Superior temporal gyrus (tissue), 1 donor: ENCODE results near the gene CLDN6.
"Not testable (repeated sequence)": the region's sequence is repeated elsewhere in the genome, so short reads cannot be mapped to it uniquely, and the experiment has no call there.

Experiments
- DNase-seq: peaks from one replicate; pipeline ENCODE4 v3.0.0-alpha.2; 2016; ENCODE audit errors: extremely low spot score

CLDN6 gene, protein sequence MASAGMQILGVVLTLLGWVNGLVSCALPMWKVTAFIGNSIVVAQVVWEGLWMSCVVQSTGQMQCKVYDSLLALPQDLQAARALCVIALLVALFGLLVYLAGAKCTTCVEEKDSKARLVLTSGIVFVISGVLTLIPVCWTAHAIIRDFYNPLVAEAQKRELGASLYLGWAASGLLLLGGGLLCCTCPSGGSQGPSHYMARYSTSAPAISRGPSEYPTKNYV

DNA sequence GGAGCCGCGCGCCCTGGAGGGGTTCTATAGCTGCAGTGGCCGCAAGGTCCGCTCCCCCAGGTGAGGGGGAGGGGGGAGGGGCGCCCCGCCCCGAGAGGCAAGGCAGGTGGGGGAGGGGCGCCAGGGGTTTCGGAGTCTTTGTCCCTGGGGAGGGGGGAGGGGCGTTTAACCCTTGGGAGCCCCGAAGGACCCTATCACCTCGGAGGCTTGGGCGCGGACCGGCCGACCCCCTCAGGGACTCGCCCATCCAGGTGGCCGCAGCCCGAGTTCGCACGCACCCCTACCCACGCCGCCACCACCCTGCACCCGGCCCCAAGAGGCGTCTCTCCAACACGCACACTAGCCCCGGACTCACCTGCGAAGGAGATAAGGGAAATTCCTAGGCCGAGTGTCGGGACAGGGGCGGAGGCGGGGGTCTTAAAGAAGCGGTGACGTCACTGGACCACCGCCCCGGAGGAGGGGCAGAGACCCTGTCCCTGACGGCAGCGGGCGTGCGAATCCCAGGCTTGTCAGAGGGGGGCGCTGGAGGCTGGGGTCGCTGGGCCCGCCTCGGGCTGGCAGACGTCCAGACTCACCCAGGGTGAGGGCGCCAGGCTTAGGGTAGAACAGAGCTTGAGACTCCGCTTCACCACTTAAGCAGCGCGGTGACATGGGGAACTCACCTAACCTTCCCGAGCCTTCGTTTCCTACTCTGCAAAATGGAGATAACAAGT lies at the start of gene CLDN6:
Gene CLDN6, minus strand, starts transcription at position 390 of the 713 bp plus-strand sequence. CDS start 2,162 bp downstream, outside the sequence.
- no peak for DNase-seq

DNA sequence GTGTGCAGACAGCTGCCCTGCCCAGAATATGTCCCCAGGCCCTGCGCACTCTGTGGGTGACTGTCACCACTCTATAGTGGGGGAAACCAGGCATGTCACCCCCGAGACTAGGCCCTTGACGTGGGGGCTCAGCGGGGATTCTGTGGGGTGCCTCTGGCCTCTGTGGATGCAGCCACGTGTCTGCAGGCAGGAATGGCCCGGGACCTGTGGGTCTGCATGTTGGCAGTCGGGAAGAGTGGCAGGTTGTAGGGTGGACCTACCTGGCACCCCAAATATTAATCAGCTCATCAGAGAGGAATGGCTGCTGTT lies 48.4 kb upstream of the CLDN6 start:
- no peak for DNase-seq

DNA sequence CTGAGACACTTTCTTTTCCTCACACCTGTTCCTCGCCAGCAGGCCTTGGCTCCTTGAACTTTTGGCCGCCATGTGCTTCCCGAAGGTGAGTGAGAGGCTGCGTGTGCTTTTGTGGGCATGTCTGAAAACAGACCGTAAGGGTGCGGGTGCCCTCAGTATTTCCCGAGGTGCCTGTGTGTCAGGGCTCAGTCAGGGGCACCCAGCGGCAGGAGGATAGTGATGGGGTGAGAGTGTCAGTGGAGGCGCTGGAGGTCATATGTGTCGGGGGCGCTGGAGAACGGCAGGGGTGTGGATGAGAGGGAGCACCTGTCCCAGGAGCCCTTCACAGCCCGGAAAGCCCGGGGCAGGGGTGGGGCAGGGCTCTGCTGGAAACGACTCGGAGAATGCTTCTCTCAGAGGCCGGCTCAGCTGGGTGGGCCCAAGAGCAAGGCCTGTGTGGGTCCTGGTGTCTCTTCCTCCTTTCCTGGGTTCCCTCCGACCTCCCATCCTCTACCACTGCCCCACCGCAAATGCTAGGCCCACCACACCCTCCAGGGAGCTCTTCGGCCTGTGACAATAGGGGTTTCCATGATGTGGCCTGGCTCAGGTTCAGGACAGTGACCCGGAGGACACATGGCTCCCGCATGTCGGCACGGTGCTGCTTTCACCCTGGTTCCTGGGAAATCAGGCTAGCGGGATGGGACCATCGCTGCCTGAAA lies 47.9 kb upstream of the CLDN6 start:
- no peak for DNase-seq

DNA sequence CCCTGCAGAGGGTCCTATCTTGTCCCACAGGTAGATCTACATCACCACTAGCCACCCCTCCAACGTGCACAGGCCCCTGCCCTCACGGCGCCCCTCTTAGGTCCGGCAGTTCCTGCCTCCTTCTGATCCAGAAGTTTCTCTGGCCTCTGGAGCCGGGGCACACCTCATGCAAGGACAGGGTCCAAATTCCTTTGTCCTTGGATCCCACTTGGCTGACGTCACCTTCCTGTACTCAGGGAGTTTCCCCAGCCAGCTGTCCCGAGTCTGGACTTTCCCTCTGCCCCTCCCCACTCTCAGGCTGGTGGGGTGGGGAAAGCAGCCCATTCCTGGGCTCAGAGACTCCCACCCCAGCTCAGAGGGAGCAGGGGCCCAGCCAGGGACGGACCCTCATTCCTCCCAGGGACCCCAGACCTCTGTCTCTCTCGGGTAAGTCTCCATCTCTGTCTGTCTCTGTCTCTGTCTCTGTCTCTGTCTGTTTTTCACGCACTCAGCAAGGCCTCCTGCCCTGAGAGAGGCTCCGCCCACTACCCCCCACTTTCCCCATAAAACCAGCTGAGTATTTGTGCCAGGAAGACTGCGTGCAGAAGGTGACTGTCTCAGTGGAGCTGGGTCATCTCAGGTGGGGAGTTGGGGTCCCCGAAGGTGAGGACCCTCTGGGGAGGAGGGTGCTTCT lies 47.2 kb upstream of the CLDN6 start, which contains the start of gene IL32:
Gene IL32, plus strand, starts transcription at position 572 of the 673 bp plus-strand sequence. CDS start 172 bp downstream, outside the sequence.
- DNase-seq = no peak

DNA sequence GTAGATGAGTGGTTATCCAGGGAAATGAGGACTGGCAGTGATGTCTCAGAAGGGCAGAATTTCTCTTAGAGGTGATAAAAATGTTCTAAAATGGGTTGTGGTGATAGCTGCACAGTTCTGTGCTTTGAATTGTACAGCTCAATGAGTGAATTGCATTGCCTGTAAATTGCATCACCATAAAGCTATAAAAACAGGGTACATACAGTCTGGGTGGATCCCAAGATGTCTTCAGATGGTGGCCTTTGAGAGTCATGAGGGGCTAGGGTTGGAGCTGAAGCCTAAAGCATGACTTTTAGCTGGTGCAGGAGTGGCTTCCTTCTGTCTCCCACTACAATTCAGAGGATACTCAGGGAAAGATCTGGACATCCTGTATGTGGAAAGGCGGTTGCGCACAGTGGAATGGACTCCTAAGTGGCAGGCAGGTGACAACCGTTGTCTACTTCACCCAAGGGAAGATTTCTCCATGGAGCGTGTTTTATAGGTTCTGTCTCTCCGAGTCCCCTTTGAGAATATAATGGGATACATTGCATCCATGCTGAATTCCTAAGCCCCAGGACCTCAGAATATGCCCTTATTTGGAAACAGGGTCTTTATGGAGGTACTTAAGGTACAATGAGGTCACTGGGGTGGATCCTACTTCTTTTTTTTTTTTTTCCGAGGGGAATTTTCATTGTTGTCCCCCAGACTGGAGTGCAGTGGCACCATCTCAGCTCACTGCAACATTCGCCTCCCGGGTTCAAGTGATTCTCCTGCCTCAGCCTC lies 45.8 kb upstream of the CLDN6 start:
- no peak for DNase-seq

DNA sequence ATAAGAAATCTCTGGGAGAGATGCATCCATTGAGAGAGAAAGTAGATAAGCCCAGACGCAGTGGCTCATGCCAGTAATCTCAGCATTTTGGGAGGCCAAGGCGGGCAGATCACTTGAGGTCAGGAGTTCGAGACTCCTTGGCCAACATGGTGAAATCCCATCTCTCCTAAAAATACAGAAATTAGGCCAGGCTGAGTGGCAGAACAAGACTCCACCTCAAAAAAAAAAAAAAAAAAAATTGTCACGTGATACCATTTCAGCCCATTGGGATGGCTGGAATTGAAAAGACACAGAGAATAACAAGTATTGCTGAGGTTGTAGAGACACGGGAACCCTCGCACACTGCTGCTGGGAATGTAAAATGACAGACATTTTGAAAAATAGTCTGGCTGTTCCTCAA lies 44.6 kb upstream of the CLDN6 start:
- no peak for DNase-seq

DNA sequence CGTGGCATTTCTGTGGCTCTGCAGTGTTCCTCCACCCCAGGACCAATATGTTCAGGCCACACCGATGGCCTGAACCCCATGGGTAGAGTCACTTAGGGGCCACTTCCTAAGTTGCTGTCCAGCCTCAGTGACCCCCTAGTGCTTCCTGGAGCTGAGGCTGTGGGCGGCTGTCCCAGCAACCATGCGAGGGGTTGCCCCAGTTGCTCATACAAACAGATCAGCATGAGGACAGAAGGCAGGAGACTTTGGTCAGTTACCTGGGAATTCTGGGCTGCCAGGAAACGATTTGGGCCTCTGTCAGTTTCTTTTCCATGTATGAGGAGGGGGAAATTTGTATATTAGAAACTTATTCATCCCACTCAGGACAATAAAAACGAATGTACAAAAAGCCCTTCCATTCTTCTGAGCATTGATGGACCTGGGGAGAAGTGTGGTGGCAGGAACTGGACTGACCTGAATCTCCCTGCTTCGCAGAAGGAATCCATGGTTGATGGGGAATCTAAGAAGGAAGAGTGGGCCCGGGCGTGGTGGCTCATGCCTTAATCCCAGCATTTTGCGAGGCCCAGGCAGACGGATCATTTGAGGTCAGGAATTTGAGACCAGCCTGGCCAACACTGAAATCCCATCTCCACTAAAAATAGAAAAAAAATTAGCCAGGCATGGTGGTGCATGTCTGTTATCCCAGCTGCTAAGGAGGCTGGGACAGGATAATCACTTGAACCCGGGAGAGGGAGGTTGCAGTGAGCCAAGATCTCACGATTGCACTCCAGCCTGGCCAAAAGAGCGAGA lies 42.5 kb upstream of the CLDN6 start:
- DNase-seq = no peak

DNA sequence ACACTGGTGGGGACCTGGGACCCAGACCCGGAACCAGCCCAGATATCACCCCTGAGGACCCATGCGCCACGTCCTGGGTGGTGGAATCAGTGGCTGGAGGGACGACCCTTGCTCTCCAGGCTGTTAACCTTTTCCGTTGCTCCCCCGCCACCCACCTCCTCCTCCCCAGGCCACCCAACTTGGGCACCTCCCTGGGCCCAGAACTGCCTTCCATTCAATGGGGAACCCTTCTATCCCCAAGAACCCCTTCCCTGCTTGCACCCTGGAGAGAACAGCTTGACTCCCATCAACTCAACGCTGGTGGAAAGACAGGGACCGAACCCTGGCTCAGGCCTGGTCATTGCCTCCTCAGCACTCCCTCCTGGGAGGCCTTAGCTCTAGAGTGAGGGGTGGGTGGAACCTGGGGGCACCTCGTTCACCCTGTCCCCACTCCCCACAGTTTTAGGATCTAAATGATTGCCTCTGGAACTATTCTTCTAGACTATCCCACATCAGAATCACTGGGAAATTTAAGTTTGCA lies 41.8 kb upstream of the CLDN6 start:
- DNase-seq = no peak

DNA sequence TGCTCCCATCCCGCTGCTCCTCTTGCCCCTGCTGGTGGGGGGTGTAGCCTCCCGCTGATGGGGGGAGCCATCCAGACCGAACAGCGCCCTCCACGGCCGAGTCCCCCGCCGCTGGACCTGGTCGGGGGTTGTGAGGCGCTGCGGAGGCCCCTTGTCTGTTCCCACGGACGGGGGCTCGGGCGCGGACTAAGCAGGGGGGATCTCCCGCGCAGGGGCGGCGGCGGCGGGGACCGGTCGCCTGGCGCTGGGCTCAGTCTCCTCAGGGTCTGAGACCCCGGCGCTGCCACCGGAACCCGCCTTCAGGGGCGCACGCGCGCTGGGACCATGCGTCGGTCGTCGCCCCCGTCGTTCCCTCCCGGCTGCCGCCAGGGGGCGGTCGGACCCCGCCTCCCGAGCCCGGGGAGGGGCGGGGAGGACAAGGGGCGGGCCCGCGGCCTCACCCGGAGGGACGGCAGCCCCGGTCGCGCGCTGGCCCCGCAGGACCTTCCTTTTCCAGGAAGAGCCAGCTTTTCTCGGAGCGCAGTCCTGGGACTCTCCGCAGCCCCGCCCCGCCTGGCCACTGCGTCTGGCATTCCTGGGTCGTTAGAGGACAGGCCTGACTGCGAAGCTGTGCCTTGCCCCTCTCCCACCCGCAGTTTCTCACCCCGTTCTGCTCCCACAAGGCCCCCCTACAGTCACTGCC lies 41.2 kb upstream of the CLDN6 start:
- DNase-seq = peak; percentile 80

DNA sequence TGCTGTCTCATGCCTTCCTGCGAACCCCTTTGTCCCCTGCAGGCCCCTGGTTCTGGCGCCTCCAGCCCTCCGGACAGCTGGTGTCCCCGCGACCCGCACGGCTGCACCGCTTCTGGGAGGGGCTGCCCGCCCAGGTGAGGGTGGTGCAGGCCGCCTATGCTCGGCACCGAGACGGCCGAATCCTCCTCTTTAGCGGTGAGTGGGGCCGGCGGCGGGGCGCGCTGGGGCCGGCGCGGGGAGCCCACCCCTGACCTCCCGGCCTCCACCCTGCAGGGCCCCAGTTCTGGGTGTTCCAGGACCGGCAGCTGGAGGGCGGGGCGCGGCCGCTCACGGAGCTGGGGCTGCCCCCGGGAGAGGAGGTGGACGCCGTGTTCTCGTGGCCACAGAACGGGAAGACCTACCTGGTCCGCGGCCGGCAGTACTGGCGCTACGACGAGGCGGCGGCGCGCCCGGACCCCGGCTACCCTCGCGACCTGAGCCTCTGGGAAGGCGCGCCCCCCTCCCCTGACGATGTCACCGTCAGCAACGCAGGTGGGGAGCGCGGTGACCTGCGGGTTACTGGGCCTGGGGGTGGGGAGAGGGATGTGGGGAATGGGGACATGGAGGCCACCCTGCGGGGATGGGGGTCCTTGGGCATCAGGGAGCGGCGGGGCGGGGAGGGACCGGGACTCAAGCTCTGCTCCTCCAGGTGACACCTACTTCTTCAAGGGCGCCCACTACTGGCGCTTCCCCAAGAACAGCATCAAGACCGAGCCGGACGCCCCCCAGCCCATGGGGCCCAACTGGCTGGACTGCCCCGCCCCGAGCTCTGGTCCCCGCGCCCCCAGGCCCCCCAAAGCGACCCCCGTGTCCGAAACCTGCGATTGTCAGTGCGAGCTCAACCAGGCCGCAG lies 40.4 kb upstream of the CLDN6 start:
- DNase-seq = peak; percentile 10

DNA sequence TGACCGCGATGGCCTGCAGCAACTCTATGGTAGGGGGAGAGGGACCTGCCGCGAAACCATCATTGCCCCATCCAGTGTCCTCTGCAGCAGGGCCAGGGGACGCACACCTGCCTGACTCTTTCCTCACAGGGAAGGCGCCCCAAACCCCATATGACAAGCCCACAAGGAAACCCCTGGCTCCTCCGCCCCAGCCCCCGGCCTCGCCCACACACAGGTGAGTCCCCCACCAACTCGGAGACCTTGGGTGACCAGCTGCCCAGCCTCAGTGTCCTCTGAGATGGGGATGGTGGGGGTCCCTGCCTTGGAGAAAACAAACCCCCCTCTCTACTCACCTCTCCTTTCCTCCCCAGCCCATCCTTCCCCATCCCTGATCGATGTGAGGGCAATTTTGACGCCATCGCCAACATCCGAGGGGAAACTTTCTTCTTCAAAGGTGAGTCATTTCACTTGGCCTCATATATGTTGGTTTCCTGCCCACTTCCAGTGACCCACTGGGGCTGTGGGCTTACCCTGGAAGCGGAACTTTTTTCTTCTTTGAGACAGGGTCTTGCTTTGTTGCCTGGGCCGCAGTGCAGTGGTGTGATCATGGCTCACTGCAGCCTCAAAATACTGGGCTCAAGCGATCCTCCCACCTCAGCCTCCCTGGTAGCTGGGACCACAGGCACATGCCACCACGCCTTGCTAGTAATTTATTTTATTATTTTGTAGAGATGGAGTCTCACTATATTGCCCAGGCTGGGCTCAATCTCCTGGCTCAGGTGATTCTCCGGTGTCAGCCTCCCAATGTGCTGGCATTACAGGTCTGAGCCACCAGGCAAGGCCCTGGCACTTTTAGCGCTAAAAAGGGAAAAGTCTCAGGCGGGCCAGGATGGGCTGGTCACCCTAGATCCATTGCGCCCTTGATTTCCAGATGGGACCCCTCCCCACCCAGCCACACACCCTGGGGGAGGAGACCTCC lies 39.5 kb upstream of the CLDN6 start:
- no peak for DNase-seq

DNA sequence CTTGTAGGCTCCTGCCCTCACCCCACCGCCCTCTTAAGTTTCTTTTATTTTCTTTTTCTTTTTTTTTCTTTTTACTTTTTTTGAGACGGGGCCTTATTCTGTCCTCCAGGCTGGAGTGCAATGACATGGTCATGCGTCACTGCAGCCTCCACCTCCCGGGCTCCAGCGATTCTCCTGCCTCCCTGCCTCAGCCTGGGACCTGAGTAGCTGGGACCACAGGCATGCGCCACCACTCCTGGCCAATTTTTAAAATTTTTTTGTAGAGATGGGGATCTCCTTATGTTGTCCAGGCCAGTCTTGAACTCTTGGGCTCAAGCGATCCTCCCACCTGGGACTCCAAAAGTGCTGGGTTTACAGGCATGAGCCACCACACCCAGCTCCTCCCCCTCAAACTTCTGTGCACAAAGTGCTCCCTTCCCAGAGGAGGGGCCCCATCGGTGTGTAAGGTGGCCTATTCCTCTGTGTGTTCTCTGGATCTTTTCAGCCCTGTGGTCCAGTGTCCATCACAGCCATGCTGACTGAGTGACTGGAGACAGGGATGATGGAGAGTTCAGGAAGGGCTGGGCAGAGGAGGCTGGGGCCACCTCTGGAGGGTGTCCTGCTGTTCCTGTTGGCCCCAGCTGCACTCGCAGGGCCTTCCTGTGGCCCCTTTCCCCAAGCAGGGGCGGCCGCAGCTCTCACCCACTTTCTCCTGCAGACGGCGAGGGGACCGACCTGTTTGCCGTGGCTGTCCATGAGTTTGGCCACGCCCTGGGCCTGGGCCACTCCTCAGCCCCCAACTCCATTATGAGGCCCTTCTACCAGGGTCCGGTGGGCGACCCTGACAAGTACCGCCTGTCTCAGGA lies 38.6 kb upstream of the CLDN6 start:
- DNase-seq = no peak

DNA sequence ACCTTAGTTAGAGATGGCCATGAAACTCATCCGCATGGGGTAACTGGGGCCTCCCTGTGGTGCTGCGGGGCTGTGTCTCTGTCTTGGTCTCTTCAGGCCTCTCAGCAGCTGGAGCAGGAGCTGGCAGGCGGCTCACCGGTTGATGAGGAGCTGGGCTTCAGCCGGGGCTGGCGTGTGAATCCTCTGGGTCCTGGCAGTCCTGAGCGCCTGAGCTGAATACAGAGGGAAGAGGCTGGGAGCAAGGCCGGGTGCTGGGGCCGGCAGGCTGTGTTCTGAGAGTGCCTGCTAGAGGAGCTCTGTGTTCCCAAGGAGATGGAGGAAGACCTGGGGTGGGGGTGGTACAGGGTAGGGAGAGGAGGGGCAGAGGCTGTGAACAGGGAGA lies 37.7 kb upstream of the CLDN6 start:
- DNase-seq = not testable (repeated sequence)

DNA sequence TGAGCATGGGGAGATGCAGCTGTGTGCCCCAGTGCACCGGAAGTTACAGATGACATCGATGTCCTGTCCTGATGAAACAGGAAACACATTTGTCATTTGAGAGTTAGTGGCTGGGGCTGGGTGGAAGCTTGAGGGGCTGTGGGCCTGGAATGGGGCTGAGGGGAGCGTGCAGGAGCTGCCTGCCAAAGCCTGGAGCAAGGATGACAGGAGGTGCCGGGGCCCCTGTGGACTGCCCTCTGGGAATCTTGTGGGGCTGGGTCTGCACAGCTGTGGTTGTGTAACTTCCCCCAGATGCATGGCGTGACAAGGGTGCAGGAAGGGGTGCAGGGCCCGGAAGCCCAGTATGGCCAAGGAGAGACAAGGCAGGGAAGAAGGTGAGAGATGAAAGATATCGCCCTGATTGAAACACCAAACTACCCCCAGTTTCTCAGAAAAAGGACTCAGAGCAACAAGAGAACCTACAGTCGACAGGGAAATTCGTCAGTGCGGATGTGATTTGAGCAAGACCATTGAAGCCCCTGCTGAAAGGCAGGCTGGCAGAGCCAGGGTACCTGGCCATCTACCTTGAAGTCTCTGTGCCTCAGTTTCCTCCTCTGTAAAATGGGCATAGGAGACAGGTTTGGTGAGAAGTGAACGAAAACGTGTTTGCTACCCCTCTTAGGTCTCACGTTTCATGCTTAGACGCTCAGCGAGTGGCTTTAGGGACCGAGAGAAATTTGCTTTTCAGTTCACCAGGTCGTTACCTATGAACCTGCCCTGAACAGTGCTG lies 37.2 kb upstream of the CLDN6 start:
- DNase-seq = no peak

DNA sequence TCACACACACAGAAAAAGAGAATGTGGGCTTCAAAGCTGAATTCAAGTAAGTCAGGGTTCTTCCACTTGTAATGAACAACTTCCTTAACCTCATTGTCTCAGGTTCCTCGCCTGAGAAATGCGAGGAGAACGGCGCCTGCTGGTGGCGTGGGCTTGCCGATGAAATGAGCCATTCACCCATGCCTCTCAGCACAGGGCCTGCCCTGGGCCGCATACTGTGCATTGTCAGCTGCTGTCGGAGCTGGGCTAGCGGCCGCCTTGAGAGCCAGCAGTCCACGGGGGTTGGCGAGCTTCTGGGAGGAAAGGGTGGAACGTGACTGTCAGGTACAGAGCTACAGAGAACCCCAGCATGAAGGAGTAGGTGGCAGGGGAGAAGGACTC lies 35.3 kb upstream of the CLDN6 start:
- DNase-seq = not testable (repeated sequence)
